Mucosa of rectum (tissue), 2 donors: ENCODE measurements around the gene MED9.

ENCODE experiments used
- H3K27ac ChIP-seq, 2 donors: one replicate each; pipeline ENCODE4 v1.7.0; 2013; ENCODE audit warnings: inconsistent platforms in 2 of 2, low read depth in 2 of 2, low read length in 2 of 2
- H3K27me3 ChIP-seq, 2 donors: one replicate each; pipeline ENCODE4 v1.7.0; 2013; ENCODE audit warnings: low read length in 2 of 2; ENCODE audit not compliant: control insufficient read depth in 2 of 2, insufficient read depth in 2 of 2
- H3K36me3 ChIP-seq, 2 donors: one replicate each; pipeline ENCODE4 v1.7.0; 2013; ENCODE audit warnings: low read length in 2 of 2; ENCODE audit not compliant: control insufficient read depth in 2 of 2, insufficient read depth in 2 of 2
- H3K4me1 ChIP-seq, 2 donors: one replicate each; pipeline ENCODE4 v1.7.0; 2013; ENCODE audit warnings: low read length in 2 of 2, mild to moderate bottlenecking in 1 of 2; ENCODE audit not compliant: control insufficient read depth in 2 of 2, insufficient read depth in 2 of 2
- H3K4me3 ChIP-seq, 2 donors: one replicate each; pipeline ENCODE4 v1.7.0; 2013; ENCODE audit warnings: low read length in 2 of 2
- H3K9ac ChIP-seq, 2 donors: one replicate each; pipeline ENCODE4 v1.7.0; 2013; ENCODE audit warnings: low read length in 2 of 2, low read depth in 1 of 2, mild to moderate bottlenecking in 1 of 2
- H3K9me3 ChIP-seq, 2 donors: one replicate each; pipeline ENCODE4 v1.7.0; 2013; ENCODE audit warnings: low read length in 2 of 2; ENCODE audit not compliant: control insufficient read depth in 2 of 2
- donor health status: healthy.
- donor health status: Normal muscosa, but diverticular disease.

MED9 gene

DNA sequence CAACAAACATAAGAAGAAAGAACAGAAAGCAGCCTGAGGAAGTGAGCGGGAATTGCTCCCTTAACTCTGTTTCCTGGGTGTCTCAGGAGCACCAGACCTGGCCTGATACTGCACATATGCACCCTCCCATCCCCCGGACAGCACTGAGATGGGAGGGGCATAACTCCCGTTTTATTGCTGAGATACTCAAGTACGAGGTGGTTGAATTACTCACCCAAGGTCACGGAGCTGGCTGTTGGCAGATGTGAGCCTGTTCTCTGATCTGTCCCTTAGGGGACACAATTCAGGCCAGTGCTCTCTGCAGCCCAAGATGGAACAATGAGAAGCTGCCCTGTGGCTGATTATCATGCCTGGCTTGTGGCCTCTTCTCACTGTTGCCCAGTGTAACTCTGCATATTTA is 9.1 kb upstream of the MED9 start:
- H3K4me3 ChIP-seq = no peak overlapping the region
- no peaks in the 10 kb centered on the region for H3K36me3 ChIP-seq
- H3K4me1 ChIP-seq = peaks cover 0 to 7% of the 10 kb centered on the region in 2 donors
- no peaks in the 10 kb centered on the region for H3K27me3 ChIP-seq
- no peak overlapping the region for H3K9ac ChIP-seq
- H3K9me3 ChIP-seq = no peaks in the 10 kb centered on the region
- H3K27ac ChIP-seq = peak overlapping the region; percentile 59 to 64

DNA sequence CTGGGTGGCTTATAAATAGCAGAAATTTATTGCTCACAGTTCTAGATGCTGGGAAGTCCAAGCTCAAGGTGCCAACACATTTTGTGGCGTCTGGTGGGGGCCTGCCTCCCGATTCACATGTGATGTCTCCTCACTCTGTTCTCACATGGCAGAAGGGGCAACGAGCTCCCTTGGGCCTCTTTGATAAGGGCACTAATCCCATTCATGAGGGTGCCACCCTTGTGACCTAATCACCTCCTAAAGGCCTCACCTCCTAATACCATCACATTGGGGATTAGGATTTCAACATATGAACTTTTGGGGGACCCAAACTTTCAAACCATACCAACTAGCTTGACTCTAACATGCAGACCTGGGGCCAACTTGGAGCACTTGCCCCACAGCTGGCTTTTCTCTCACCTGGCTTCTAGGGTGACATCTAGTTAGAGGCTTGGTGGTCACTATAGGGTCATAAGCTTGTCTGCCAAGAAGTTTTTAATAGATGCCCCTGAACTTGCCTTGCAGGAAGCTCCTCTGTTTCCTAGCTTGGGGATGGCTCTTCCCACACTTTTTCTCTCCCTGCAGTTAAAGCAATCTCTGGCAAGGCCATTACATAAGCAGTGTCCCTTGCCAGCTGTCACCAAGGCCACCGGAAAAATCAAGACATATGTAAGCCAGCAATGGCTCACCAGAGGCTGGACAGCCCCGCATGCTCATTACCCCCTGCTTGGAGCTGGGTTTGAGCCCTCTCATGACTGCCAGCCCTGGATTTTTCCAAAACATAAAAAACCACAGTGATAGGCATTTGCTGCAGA is 8.4 kb upstream of the MED9 start:
- H3K4me1 ChIP-seq = peaks cover 0 to 7% of the 10 kb centered on the region in 2 donors
- H3K4me3 ChIP-seq = no peak overlapping the region
- no peak overlapping the region for H3K9ac ChIP-seq
- H3K36me3 ChIP-seq = no peaks in the 10 kb centered on the region
- peak overlapping the region; percentile 59 to 64 for H3K27ac ChIP-seq
- H3K27me3 ChIP-seq = no peaks in the 10 kb centered on the region
- H3K9me3 ChIP-seq = no peaks in the 10 kb centered on the region

GRCh38 chr17:17469358-17469757 is 7.4 kb upstream of the MED9 start:
- no peaks in the 10 kb centered on the region for H3K36me3 ChIP-seq
- no peaks in the 10 kb centered on the region for H3K9me3 ChIP-seq
- no peak overlapping the region for H3K27ac ChIP-seq
- peaks cover 0 to 7% of the 10 kb centered on the region in 2 donors for H3K4me1 ChIP-seq
- H3K4me3 ChIP-seq = no peak overlapping the region
- no peaks in the 10 kb centered on the region for H3K27me3 ChIP-seq
- no peak overlapping the region for H3K9ac ChIP-seq

DNA sequence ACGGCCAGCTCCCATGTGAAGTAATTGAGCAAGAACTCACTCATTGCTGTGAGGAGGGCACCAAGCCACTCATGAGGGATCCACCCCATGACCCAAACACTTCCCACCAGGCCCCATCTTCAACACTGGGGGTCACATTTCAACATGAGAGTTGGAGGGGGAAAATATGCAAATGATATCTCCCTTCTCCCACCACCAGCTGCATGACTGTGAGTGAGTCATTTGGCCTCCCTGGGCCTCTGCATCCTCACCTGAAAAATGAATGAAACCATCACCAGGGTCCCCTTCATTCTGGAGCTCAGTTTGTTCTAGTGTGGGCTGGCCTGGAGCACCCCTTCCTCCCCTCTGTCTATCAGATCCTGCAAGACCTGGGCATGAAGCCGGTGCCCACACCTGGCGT is 6.8 kb upstream of the MED9 start:
- H3K27ac ChIP-seq = no peak overlapping the region
- no peaks in the 10 kb centered on the region for H3K9me3 ChIP-seq
- H3K27me3 ChIP-seq = no peaks in the 10 kb centered on the region
- H3K9ac ChIP-seq = no peak overlapping the region
- H3K36me3 ChIP-seq = no peaks in the 10 kb centered on the region
- peaks cover 0 to 7% of the 10 kb centered on the region in 2 donors for H3K4me1 ChIP-seq
- H3K4me3 ChIP-seq = no peak overlapping the region

DNA sequence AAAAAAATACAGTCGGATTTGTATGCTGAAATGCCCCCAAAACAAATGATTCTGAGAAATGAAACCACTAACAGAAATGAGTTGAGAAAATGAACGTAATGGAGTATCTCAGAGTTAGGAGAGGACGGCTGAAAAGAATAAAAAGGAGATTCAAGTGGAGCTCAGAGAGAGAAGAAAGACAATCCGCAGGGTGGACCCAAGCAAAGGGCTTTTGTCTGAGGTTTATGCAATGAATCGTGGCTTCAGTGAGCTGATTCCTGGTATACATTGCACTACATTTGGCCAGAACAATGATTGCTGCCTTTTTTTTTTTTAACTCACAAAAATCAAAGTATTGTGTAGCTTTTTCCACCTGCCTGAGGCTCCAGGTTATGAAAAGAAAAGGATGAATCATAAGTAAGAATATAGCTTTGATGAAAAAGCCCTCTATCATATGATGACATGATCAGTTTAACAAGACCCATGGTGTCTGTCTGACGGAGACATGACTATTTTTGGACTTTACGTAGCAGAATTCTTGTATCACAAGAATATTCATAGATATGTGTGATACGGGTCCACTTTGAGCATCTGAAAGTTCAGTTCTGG is 4.4 kb upstream of the MED9 start:
- H3K9ac ChIP-seq = no peak overlapping the region
- no peaks in the 10 kb centered on the region for H3K36me3 ChIP-seq
- H3K4me1 ChIP-seq = peaks cover under 1 to 9% of the 10 kb centered on the region in 2 donors
- H3K4me3 ChIP-seq = no peak overlapping the region
- no peak overlapping the region for H3K27ac ChIP-seq
- H3K9me3 ChIP-seq = no peaks in the 10 kb centered on the region
- H3K27me3 ChIP-seq = no peaks in the 10 kb centered on the region

DNA sequence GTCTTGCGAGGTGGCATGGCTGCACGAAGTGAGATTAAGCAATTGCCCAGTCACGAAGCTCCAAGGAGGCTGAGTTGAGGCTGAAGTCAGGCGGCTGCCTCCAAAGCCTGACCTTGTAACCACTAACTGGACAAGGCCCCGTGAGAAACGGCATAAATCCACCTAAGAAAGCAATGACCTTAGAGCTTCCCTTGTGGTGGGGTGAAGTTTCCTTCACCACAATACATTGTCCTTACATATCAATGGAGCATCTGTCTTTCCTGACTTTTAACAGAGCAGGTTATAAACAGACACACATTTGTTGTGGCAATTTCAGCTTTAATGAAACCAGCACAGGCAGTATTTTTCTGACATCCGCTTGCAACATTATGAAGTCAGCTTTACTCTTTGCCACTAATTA is 2.5 kb upstream of the MED9 start:
- peaks cover 9 to 10% of the 10 kb centered on the region in 2 donors for H3K4me1 ChIP-seq
- H3K27ac ChIP-seq = no peak overlapping the region
- no peaks in the 10 kb centered on the region for H3K36me3 ChIP-seq
- H3K27me3 ChIP-seq = no peaks in the 10 kb centered on the region
- no peaks in the 10 kb centered on the region for H3K9me3 ChIP-seq
- H3K4me3 ChIP-seq = no peak overlapping the region
- no peak overlapping the region for H3K9ac ChIP-seq

DNA sequence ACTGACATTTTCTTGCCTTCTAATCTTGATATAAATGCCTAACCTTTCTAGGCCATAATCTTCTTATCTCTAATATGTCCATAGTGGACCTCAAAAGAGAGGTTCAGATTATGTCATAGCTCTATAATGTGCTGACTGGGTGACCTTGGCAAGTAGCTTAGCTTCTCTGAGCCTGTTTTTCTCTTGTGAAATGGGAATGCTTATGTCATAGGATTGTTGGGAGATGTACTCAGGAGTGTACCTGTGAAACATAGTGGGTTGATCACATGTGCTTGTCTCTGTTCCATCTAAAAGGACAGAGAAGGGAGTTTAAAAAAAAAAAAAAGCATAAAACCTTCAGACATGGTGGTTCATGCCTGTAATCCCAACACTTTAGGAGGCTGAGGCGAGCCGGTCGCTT is 2.4 kb downstream of the MED9 start:
- peak overlapping the region in 1 of 2 donors; percentile 8 for H3K9ac ChIP-seq
- H3K9me3 ChIP-seq = no peaks in the 10 kb centered on the region
- no peak overlapping the region for H3K27ac ChIP-seq
- H3K4me1 ChIP-seq = peaks cover 9 to 10% of the 10 kb centered on the region in 2 donors
- H3K4me3 ChIP-seq = no peak overlapping the region
- peaks cover 0 to 6% of the 10 kb centered on the region in 2 donors for H3K36me3 ChIP-seq
- no peaks in the 10 kb centered on the region for H3K27me3 ChIP-seq

DNA sequence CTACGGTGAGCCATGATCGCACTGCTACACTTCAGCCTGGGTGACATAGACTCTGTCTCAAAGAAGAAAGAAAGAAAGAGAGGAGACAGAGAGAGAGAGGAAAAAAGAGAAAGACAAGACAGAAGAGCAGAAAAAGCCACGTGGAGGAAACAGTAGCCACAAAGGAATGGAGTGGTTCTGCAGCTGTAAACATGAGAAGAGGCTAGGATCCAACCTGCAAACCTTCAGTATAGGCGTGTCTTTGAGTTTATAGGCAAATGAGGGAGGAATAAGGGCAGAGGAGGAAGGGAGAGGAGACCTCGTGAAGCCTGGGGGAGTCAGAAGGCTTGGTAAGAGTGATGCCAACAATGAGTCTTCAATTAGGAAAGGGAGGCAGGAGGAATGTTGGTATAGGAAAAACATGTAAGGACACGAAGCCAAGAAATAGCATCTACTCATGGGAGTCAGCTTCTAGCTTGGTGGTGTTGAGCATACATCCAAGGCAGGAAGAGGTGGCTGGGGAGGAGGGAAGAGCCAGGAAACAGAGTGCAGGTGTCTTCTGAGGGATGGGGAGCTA is 3.9 kb downstream of the MED9 start:
- H3K27ac ChIP-seq = no peak overlapping the region
- H3K9me3 ChIP-seq = no peaks in the 10 kb centered on the region
- no peaks in the 10 kb centered on the region for H3K27me3 ChIP-seq
- H3K4me3 ChIP-seq = no peak overlapping the region
- peaks cover 9 to 10% of the 10 kb centered on the region in 2 donors for H3K4me1 ChIP-seq
- H3K36me3 ChIP-seq = peaks cover 0 to 10% of the 10 kb centered on the region in 2 donors
- H3K9ac ChIP-seq = no peak overlapping the region

DNA sequence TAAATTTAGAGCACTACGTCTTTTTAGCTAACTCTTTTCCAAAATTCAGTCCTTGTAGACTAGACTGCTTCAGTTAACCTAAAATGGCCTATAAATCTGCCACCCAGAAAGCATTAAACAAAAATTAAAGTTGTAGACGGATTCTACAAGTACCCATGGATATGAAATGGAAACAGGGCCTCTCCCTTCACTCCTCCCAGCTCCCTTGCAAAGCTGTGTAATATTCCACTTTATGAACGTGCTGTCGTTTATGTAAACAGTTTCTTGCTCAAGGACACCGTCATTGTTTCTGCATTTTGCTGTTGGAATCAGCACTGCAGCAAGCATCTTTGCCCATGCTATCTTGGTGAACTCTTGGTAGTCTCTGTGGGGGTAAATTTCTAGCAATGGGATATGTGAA is 5.1 kb downstream of the MED9 start:
- H3K4me3 ChIP-seq = no peak overlapping the region
- peaks cover 9 to 10% of the 10 kb centered on the region in 2 donors for H3K4me1 ChIP-seq
- no peak overlapping the region for H3K9ac ChIP-seq
- H3K9me3 ChIP-seq = no peaks in the 10 kb centered on the region
- H3K27ac ChIP-seq = no peak overlapping the region
- no peaks in the 10 kb centered on the region for H3K27me3 ChIP-seq
- peaks cover 0 to 12% of the 10 kb centered on the region in 2 donors for H3K36me3 ChIP-seq

DNA sequence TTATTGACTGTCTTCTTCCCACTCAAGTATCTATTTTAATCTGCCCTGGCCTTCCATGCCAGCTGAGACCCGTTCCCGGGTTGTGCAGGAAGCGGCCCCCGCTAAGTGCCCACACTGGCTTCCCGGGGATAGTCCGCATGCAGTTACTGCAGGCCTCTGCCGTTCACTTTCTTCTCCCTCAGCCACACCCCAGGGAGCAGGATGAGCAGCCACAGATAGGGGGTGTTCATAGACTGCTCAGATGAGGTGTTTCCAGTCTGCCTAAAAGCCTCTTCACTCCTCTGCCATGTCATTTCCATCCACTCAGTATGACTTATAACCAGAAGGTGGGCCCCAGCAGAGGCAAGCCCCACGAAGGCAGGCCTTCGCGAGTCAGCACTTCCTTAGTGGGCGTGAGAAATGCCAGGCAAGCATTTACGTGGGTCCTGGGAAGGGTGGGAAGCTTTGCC is 7.7 kb downstream of the MED9 start:
- H3K9me3 ChIP-seq = no peaks in the 10 kb centered on the region
- no peaks in the 10 kb centered on the region for H3K4me1 ChIP-seq
- H3K9ac ChIP-seq = no peak overlapping the region
- no peaks in the 10 kb centered on the region for H3K27me3 ChIP-seq
- no peak overlapping the region for H3K27ac ChIP-seq
- H3K4me3 ChIP-seq = no peak overlapping the region
- peaks cover 11 to 22% of the 10 kb centered on the region in 2 donors for H3K36me3 ChIP-seq
